Panc1 (cell line): ENCODE data around the gene RALGAPB.

Experiments
- POLR2AphosphoS5 ChIP-seq: IDR thresholded peaks from 2 replicates; pipeline ENCODE4 v1.6.1; 2012; ENCODE audit warnings: mild to moderate bottlenecking, low read depth, low read length, moderate library complexity
- TF ChIP-seq, protein P1 (sequence below): fragments of 450-650 bp; IDR thresholded peaks from 2 replicates; pipeline ENCODE4 v1.5.1; 2017; ENCODE audit warnings: mild to moderate bottlenecking

- TF ChIP-seq, protein P1, sequence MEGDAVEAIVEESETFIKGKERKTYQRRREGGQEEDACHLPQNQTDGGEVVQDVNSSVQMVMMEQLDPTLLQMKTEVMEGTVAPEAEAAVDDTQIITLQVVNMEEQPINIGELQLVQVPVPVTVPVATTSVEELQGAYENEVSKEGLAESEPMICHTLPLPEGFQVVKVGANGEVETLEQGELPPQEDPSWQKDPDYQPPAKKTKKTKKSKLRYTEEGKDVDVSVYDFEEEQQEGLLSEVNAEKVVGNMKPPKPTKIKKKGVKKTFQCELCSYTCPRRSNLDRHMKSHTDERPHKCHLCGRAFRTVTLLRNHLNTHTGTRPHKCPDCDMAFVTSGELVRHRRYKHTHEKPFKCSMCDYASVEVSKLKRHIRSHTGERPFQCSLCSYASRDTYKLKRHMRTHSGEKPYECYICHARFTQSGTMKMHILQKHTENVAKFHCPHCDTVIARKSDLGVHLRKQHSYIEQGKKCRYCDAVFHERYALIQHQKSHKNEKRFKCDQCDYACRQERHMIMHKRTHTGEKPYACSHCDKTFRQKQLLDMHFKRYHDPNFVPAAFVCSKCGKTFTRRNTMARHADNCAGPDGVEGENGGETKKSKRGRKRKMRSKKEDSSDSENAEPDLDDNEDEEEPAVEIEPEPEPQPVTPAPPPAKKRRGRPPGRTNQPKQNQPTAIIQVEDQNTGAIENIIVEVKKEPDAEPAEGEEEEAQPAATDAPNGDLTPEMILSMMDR: no peak
- no peak for TF ChIP-seq POLR2AphosphoS5
These were observed 593 bp upstream of the RALGAPB start for GRCh38 chr20:38471987-38472512.
